Liver (tissue), 3 donors: ENCODE measurements around the gene ANTXR1.

Experiments used
- RAD21 ChIP-seq, 2 donors: IDR thresholded peaks; 2 replicates each; pipeline ENCODE4 v1.6.1; 2016; ENCODE audit warnings: antibody characterized with exemption in 2 of 2, mild to moderate bottlenecking in 2 of 2
- YY1 ChIP-seq: IDR thresholded peaks from 2 replicates; pipeline ENCODE4 v1.6.1; 2016; ENCODE audit warnings: antibody characterized with exemption, mild to moderate bottlenecking
- TF ChIP-seq, protein P1 (sequence below): fragments of 150-350 bp; IDR thresholded peaks from 2 replicates; pipeline ENCODE4 v1.5.1; 2017; ENCODE audit warnings: improper control_type of control experiment, low read depth, low read length; ENCODE audit not compliant: missing input control
- donor health status: healthy.
- donor health status: healthy.

DNA sequence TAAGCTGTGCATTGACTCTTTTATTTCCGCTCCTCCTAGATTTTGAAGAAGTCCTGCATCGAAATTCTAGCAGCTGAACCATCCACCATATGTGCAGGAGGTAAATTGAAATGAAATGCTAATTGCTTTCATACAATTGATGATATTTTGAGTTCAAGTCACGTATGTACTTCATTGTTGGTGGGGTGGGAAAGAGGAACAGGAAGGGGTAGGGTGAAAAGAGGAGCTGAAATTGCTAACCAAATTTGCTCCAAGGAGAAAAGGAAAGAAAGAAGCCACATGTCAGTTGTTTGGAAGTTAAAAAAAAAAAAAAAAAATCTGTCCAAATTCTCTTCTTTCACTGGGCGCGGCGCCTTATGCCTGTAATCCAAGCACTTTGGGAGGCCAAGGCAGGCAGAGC, 77.8 kb downstream of the ANTXR1 start:
- TF ChIP-seq, protein P1, sequence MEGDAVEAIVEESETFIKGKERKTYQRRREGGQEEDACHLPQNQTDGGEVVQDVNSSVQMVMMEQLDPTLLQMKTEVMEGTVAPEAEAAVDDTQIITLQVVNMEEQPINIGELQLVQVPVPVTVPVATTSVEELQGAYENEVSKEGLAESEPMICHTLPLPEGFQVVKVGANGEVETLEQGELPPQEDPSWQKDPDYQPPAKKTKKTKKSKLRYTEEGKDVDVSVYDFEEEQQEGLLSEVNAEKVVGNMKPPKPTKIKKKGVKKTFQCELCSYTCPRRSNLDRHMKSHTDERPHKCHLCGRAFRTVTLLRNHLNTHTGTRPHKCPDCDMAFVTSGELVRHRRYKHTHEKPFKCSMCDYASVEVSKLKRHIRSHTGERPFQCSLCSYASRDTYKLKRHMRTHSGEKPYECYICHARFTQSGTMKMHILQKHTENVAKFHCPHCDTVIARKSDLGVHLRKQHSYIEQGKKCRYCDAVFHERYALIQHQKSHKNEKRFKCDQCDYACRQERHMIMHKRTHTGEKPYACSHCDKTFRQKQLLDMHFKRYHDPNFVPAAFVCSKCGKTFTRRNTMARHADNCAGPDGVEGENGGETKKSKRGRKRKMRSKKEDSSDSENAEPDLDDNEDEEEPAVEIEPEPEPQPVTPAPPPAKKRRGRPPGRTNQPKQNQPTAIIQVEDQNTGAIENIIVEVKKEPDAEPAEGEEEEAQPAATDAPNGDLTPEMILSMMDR: no peak
- TF ChIP-seq RAD21 (IDR thresholded peaks at IDR 0.05) (no peak), YY1 (no peak)
